ES-I3 (cell line): Measurements from ENCODE around the gene SPACDR.
"Not testable (repeated sequence)": the region's sequence is repeated elsewhere in the genome, so short reads cannot be mapped to it uniquely, and the experiment has no call there.

Source experiments
- H3K36me3 ChIP-seq: 2 replicates; pipeline ENCODE4 v1.6.1; 2013; ENCODE audit warnings: mild to moderate bottlenecking, low read length, control low read depth, moderate library complexity; ENCODE audit not compliant: insufficient read depth
- H3K4me1 ChIP-seq: 2 replicates; pipeline ENCODE4 v1.6.1; 2013; ENCODE audit warnings: mild to moderate bottlenecking, control low read depth, low read length; ENCODE audit not compliant: insufficient read depth
- H3K9ac ChIP-seq: 2 replicates; pipeline ENCODE4 v1.6.1; 2013; ENCODE audit warnings: low read depth, mild to moderate bottlenecking, low read length, moderate library complexity
- H3K9me3 ChIP-seq: 2 replicates; pipeline ENCODE4 v1.6.1; 2013; ENCODE audit warnings: mild to moderate bottlenecking, low read length, moderate library complexity; ENCODE audit not compliant: control insufficient read depth, insufficient read depth

SPACDR gene

DNA sequence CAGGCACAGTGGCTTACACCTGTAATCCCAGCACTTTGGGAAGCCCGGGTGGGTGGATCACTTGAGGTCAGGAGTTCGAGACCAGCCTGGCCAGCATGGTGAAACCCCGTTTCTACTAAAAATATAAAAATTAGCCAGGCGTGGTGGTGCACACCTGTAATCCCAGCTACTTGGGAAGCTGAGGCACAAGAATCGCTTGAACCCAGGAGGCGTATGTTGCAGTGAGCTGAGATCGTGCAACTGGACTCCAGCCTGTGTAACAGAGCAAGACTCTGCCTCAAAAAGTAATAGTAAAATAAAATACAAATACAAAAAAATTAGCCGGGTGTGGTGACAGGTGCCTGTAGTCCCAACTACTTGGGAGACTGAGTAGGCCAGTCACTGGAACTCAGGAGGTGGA, 25.3 kb downstream of the SPACDR start:
- not testable (repeated sequence) for H3K9me3 ChIP-seq

DNA sequence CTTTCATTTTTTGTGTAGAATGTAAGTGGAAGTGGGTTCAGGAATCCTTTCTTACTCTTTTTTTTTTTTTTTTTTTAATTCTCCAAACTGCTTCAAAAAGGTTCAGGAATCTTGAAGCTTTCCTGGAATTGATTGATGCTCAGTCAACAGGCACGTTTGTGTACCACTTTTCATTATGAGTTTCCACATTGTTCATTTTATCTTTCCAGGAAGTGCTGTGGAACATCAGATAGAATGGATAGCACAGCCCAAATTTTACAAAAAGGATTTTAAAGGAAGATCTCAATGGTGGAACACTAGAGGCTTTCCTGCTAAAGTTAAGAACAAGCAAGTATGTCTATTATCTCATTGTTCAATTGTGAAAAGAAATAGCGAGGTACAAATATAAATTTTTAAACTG, 25.9 kb downstream of the SPACDR start:
- Histone ChIP-seq H3K36me3 (0 out of 2 replicates have a peak, but pooled peaks cover 4% of the 10 kb centered on the region), H3K4me1 (no peaks in the 10 kb centered on the region), H3K9me3 (no peaks in the 10 kb centered on the region), H3K9ac (no peak overlapping the region)

More for the DNA sequence above, 25.3 kb downstream of the SPACDR start:
- H3K4me1 ChIP-seq, H3K36me3 ChIP-seq, H3K9ac ChIP-seq: not testable (repeated sequence)

DNA sequence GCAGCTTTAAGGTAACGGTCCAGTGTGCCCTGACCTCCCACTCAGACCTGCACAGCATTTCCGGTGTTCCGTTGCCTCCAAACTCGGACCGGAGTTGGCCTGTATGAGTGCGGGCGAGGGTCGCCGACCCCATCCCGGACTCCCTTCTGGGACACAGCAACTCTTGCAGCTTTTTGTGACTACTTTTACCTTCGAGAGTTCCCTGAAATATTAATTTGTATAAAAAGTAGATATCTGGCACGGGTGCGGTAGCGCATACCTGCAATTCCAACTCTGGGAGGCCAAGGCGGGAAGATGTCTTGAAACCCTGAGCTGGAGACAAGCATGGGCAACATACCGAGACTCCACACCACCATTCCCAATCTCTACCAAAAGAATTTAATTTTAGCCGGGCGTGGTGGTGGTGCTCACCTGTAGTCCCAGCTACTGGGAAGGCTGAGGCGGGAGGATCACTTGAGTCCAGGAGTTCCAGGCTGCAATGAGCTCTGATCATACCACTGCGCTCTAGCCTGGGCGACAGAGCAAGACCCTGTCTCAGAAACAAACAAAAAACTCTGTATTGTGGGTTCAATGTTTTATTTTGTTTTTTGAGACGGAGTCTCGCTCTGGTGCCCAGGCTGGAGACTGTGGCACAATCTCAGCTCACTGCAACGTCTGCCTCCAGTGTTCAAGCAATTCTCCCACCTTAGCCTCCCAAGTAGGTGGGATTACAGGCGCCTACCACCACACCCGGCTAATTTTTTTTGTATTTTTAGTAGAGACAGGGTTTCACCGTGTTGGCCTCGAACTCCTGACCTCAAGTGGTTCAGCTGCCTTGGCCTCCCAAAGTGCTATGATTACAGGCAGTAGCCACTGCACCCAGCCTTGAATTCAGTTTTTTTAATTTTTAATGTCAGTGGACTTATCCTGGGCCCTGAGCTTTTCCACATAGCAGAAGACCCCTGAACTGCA, 26.6 kb downstream of the SPACDR start:
- Histone ChIP-seq H3K9me3 (no peaks in the 10 kb centered on the region), H3K9ac (peak overlapping the region; percentile 65; the same call in 1 of the 2 replicates), H3K36me3 (0 out of 2 replicates have a peak, but pooled peaks cover 6% of the 10 kb centered on the region), H3K4me1 (no peaks in the 10 kb centered on the region)

DNA sequence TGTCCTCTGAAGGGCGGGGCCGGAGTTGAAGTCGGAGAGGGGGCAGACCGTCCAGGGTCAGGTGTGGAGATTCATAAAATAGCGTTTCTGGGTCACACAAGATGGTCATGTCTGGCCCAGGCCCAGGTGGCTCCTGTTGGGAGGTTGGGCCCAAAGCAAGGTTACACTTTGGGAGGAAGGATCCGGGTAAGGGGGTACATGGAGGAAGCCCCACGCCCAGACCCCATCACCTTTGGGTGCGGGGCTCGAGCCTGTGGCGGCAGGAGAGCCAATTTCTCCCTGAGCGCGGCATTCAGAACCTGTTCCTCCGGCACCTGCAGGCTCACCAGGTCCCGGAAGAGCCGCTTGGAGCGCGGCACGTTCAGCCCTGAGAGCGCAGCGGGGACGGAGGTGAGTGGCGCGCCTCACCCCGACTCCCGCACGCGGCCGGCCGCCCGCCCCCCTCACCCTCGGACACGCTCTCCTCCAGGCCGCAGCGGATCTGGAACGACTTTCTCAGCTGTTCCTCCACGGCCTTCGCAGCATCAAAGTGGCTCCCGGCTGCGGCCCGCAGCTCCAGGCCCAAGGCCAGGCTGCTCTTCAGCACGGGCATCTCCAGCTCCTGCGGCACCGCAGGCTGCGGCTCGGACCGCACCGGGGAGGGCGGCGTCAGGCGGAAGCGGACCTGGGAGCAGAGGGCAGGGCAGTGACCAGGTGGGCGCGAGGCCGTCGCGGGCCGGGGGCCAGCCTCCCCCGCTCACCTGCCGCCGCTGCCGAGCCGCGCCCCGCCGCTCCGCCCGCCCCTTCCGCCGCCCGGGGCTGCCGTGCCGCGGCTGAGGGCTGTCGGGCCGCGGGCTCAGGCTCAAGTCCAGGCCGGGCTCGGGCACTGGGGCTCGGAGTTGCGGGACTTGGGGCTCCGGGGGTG, 28.4 kb downstream of the SPACDR start:
- peak overlapping the region; percentile 62 for H3K9ac ChIP-seq
- no peaks in the 10 kb centered on the region for H3K9me3 ChIP-seq
- no peaks in the 10 kb centered on the region; the same call in 1 of the 2 replicates for H3K4me1 ChIP-seq
- 0 out of 2 replicates have a peak, but pooled peaks cover 10% of the 10 kb centered on the region for H3K36me3 ChIP-seq

DNA sequence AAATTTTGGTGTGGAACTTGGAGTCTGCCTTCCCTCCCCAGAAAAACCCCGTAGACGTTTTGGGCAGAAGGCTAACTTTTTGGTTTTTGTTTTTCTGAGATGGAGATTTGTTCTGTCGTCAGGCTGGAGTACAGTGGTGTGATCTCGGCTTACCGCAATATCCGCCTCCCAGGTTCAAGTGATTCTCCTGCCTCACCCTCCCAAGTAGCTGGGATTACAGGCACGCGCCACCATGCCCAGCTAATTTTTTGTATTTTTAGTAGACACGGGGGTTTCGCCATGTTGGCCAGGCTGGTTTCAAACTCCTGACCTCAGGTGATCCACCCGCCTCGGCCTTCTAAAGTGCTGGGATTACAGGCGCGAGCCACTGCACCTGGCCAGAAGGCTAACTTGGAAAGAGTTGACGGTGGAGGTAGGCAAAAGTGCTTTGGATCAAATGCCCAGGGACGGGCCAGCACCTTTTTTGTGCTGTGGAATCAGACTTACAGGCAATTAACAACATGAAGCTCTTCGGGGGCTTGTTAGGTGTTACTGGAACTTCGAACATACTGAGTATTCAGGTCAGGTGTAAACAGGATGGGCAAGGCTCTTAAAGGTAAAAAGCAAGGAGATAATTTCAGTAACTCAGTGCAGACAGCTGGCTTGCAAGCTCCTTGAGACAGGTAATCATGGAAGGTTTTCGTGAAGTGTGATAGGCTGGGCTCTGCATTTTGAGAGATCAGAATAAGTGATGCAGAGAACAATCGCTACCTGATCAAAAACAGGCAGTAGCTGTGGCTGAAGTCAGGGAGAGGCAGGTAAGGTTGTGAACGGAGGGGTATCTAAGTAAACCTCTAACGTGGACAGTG, 29.5 kb downstream of the SPACDR start:
- Histone ChIP-seq H3K9me3 (no peaks in the 10 kb centered on the region), H3K9ac (peak overlapping the region; percentile 62; the same call in 1 of the 2 replicates), H3K4me1 (no peaks in the 10 kb centered on the region; the same call in 1 of the 2 replicates), H3K36me3 (0 out of 2 replicates have a peak, but pooled peaks cover 10% of the 10 kb centered on the region)

DNA sequence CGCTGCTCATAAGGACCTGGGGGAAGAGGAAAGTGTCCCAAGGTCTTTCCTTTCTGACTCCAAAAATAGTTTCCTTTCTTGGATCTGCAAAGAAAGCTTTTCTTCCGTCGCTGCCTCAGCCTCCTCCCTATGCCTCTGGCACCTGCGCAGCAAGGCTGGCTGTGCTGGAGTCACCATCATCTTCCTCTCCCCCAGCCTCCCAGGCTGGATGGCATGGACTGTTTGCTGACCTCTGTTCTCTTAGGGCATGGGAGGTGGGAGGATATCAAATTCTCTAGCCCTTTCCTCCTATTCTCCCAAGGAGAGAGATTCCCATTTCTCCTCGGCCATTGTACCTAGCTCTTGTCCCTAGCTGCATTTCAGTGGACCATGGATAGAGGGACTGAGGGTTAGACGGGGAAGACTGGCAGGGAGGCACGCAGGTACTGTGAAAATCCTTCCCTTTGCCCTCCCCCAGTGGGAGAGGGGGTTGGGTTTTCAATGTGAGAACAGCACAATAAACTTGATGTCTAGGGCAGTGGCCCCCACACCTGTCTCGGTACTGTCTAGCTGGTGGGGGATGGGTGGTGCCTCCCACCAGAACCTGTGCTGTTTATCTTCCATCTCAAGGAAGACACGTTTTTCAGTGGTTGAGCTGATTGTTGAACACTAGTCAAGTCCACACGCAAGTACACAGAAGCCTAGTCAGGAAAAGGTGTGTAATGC, 30.3 kb downstream of the SPACDR start:
- no peak overlapping the region for H3K9ac ChIP-seq
- 0 out of 2 replicates have a peak, but pooled peaks cover 10% of the 10 kb centered on the region for H3K36me3 ChIP-seq
- H3K4me1 ChIP-seq = no peaks in the 10 kb centered on the region; the same call in 1 of the 2 replicates
- no peaks in the 10 kb centered on the region for H3K9me3 ChIP-seq

DNA sequence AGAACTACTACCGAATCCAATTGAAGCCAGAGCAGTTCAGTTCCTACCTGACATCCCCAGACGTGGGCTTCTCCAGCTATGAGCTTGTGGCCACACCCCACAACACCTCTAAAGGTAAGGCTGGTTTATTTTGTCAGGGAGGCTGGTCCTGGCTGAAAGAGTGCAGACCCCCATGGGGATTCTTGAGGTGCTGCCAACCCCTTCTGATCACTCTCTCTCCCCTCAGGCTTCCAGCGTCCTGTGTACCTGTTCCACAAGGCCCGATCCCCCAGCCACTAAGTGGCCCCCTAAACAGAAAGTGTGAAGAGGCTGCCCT, 30.8 kb downstream of the SPACDR start:
- Histone ChIP-seq H3K9me3 (no peaks in the 10 kb centered on the region), H3K36me3 (0 out of 2 replicates have a peak, but pooled peaks cover 10% of the 10 kb centered on the region), H3K9ac (no peak overlapping the region), H3K4me1 (no peaks in the 10 kb centered on the region; the same call in 1 of the 2 replicates)

DNA sequence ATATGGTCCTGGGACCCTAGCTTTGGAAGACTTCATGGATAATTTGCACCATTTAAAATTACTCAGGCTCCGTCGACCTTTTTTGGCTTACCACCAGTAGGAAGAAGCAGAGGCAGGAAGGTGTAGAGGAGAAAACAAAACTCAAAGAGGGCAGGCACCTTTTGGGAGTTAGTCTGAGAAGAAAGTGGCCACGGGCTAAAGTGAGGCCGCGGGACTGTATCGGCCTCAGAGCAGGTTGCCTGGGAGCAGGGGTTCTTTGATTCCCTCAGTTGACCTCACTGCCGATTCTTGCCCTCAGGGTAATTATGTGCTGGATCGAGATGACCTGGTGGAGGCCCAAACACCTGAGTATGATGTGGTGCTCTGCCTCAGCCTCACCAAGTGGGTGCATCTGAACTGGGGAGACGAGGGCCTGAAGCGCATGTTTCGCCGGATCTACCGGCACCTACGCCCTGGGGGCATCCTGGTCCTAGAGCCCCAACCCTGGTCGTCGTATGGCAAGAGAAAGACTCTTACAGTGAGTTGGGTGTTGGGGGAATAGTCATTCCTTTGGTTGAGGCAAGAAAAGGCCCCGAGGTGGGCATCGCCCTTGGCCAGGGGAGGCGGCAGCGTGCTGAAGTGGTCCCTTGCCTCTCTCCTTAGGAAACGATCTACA, 31.3 kb downstream of the SPACDR start:
- H3K4me1 ChIP-seq = no peaks in the 10 kb centered on the region; the same call in 1 of the 2 replicates

DNA sequence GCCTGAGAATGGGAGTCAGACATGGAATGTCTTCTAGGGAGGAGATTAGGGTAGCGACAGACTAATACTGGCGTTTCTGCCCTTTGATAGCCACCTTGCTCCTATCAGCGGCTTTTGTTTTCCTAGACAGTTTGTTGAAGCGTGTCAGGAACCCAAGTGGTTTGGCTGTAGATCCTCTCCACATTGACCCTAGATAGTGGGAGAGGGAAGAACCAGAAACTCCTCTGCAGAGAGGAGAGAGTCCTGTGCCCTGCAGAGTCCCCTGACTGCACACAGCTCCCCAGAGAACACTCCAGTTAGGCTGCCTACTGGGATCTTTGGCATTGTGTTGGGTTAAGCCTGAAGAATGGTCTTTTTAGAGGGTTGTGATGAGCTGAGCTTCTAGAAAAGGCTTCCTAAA, 32.0 kb downstream of the SPACDR start:
- Histone ChIP-seq H3K4me1 (no peaks in the 10 kb centered on the region; the same call in 1 of the 2 replicates), H3K9ac (0 out of 2 replicates have a peak overlapping the region, but pooled peaks have one; percentile 13), H3K9me3 (no peaks in the 10 kb centered on the region), H3K36me3 (0 out of 2 replicates have a peak, but pooled peaks cover 10% of the 10 kb centered on the region)

More for the DNA sequence above, 31.3 kb downstream of the SPACDR start:
- 0 out of 2 replicates have a peak, but pooled peaks cover 10% of the 10 kb centered on the region for H3K36me3 ChIP-seq
- H3K9me3 ChIP-seq = no peaks in the 10 kb centered on the region
- no peak overlapping the region for H3K9ac ChIP-seq

DNA sequence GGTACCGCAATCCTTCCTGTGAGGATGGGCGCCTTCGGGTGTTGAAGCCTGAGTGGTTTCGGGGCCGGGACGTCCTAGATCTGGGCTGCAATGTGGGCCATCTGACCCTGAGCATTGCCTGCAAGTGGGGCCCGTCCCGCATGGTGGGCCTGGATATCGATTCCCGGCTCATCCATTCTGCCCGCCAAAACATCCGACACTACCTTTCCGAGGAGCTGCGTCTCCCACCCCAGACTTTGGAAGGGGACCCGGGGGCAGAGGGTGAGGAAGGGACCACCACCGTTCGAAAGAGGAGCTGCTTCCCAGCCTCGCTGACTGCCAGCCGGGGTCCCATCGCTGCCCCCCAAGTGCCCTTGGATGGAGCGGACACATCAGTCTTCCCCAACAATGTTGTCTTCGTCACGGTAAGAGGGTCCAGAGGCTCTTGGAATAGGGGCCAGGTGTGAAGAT, 32.7 kb downstream of the SPACDR start:
- Histone ChIP-seq H3K9ac (peak overlapping the region; percentile 14; the same call in 1 of the 2 replicates), H3K4me1 (no peaks in the 10 kb centered on the region; the same call in 1 of the 2 replicates), H3K9me3 (no peaks in the 10 kb centered on the region), H3K36me3 (0 out of 2 replicates have a peak, but pooled peaks cover 10% of the 10 kb centered on the region)

DNA sequence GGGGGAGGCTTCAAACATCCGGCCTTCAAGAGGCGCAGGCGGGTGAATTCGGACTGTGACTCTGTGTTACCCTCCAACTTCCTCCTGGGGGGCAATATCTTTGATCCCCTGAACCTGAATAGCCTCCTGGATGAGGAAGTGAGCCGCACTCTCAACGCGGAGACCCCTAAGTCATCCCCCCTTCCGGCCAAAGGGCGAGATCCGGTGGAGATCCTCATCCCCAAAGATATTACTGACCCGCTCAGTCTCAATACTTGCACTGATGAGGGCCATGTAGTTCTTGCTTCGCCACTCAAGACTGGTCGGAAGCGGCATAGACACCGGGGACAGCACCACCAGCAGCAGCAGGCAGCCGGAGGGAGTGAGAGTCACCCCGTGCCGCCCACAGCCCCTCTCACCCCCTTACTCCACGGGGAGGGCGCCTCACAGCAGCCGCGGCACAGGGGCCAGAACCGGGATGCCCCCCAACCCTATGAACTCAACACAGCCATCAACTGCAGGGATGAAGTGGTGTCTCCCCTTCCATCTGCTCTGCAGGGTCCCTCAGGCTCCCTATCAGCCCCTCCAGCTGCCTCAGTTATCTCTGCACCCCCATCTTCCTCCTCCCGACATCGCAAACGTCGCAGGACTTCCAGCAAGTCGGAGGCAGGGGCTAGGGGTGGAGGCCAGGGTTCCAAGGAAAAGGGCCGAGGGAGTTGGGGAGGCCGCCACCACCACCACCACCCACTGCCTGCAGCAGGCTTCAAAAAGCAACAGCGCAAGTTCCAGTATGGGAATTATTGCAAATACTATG, 33.4 kb downstream of the SPACDR start:
- H3K4me1 ChIP-seq = no peaks in the 10 kb centered on the region; the same call in 1 of the 2 replicates
- H3K9ac ChIP-seq = peak overlapping the region; percentile 75
- H3K36me3 ChIP-seq = 0 out of 2 replicates have a peak, but pooled peaks cover 10% of the 10 kb centered on the region
- H3K9me3 ChIP-seq = no peaks in the 10 kb centered on the region
